Spleen (tissue), 7 donors: ENCODE results near the gene GIPC3.
A peak's percentile ranks its signal among the peaks of the same experiment; 100 is the strongest.

Experiments used
- CTCF ChIP-seq, 11 experiments: fragments of 200-600 bp in 7 of 11; fragments of 450-650 bp in 4 of 11; sonication (generic) in 4 of 11; IDR thresholded peaks in 8 of 11; conservative IDR thresholded peaks in 3 of 11; 1 replicate in 7 of 11; 2 replicates in 4 of 11; pipeline versions ENCODE4 v1.4.0 to v1.8.0; 2016 to 2021; ENCODE audit warnings: antibody characterized with exemption in 11 of 11, inconsistent platforms in 4 of 11, mild to moderate bottlenecking in 1 of 11
- POLR2A ChIP-seq, 3 donors: fragments of 450-650 bp; IDR thresholded peaks; one replicate each; pipeline ENCODE4 v1.5.1; 2017; ENCODE audit warnings: antibody characterized with exemption in 3 of 3, mild to moderate bottlenecking in 1 of 3
- POLR2AphosphoS5 ChIP-seq, 3 donors: sonication (generic); formaldehyde crosslinking; IDR thresholded peaks; one replicate each; pipeline ENCODE4 v1.5.1; 2017; ENCODE audit warnings: antibody characterized with exemption in 3 of 3
- donor health status: DM: no; HTN: no; CAD: no; lungs with moderate emphysema.
- donor health status: DM: no; HTN: no; CAD: no.
- donor health status: DM: no; HTN: no; CAD: no.

- TF ChIP-seq POLR2A (IDR thresholded peaks at IDR 0.05) (no peak), CTCF (IDR thresholded peaks at IDR 0.05 in 8 of 11, conservative IDR thresholded peaks at IDR 0.05 in 3 of 11) (no peak), POLR2AphosphoS5 (IDR thresholded peaks at IDR 0.05) (peak in 1 of 3 donors; percentile 57)
Measured at GRCh38 chr19:3550947-3551791, 34.1 kb upstream of the GIPC3 start.
